ENCODE measurements around the gene WNT3A.
"Not testable (repeated sequence)": the region's sequence is repeated elsewhere in the genome, so short reads cannot be mapped to it uniquely, and the experiment has no call there.

The WNT3A gene

GRCh38 chr1:228006786-228007048, at the start of gene WNT3A:
Gene WNT3A (plus strand): TSS chr1:228006998. CDS start chr1:228007129, 131 bp downstream.
- no peak for DNase-seq (ENCODE audit: low read depth)

GRCh38 chr1:227958617-227959324, 48.0 kb upstream of the WNT3A start:
- DNase-seq (ENCODE audit: low read depth): no peak

- DNase-seq (ENCODE audit: low read depth): no peak
Measured at GRCh38 chr1:227959325-227959860, 47.4 kb upstream of the WNT3A start.

- no peak for DNase-seq (ENCODE audit: low read depth)
Measured at GRCh38 chr1:227961651-227962466, 44.9 kb upstream of the WNT3A start.

- not testable (repeated sequence) for DNase-seq (ENCODE audit: low read depth)
Measured at GRCh38 chr1:227966733-227967132, 40.1 kb upstream of the WNT3A start.

GRCh38 chr1:227967815-227968214, 39.0 kb upstream of the WNT3A start:
- not testable (repeated sequence) for DNase-seq (ENCODE audit: low read depth)

GRCh38 chr1:227970076-227970995, 36.5 kb upstream of the WNT3A start:
- DNase-seq (ENCODE audit: low read depth): not testable (repeated sequence)

GRCh38 chr1:227971216-227971615, 35.6 kb upstream of the WNT3A start:
- DNase-seq (ENCODE audit: low read depth): not testable (repeated sequence)

- DNase-seq (ENCODE audit: low read depth): not testable (repeated sequence)
Measured at GRCh38 chr1:227971643-227972282, 35.0 kb upstream of the WNT3A start.

- DNase-seq (ENCODE audit: low read depth): not testable (repeated sequence)
Measured at GRCh38 chr1:227972283-227972679, 34.5 kb upstream of the WNT3A start.

GRCh38 chr1:227972843-227973374, 33.9 kb upstream of the WNT3A start:
- not testable (repeated sequence) for DNase-seq (ENCODE audit: low read depth)

GRCh38 chr1:227973724-227974288, 33.0 kb upstream of the WNT3A start:
- DNase-seq (ENCODE audit: low read depth): not testable (repeated sequence)

- DNase-seq (ENCODE audit: low read depth): not testable (repeated sequence)
Measured at GRCh38 chr1:227975583-227976283, 31.1 kb upstream of the WNT3A start.

- no peak for DNase-seq (ENCODE audit: low read depth)
Measured at GRCh38 chr1:227987181-227987580, 19.6 kb upstream of the WNT3A start.

- DNase-seq (ENCODE audit: low read depth): no peak
Measured at GRCh38 chr1:227994632-227995300, 12.0 kb upstream of the WNT3A start.

- DNase-seq (ENCODE audit: low read depth): no peak
Measured at GRCh38 chr1:227996187-227996950, 10.4 kb upstream of the WNT3A start.

- DNase-seq (ENCODE audit: low read depth): no peak
Measured at GRCh38 chr1:227998374-227999055, 8.3 kb upstream of the WNT3A start.
